Umbilical cord (tissue), 2 donors: ENCODE data around the gene HCAR2. TPM values are rescaled to one million over a fixed set of nuclear protein-coding genes. Genes with fewer than 3 reads are reported as not detected.
"Not testable (repeated sequence)": the region's sequence is repeated elsewhere in the genome, so short reads cannot be mapped to it uniquely, and the experiment has no call there.

Source experiments
- DNase-seq: peaks from one replicate; pipeline ENCODE4 v3.0.0-alpha.2; 2015; ENCODE audit warnings: low spot score
- total RNA-seq: library from RNA; depleted of rRNA; stranded (reverse); fragments of >200 nt; gene quantifications from one replicate; pipeline ENCODE4 v1.2.3, GENCODE V29; 2014; ENCODE audit warnings: low replicate concordance; ENCODE audit not compliant: insufficient read depth

HCAR2 gene
- total RNA-seq, 1 donor from 2014 or later = 7.2 TPM

DNA sequence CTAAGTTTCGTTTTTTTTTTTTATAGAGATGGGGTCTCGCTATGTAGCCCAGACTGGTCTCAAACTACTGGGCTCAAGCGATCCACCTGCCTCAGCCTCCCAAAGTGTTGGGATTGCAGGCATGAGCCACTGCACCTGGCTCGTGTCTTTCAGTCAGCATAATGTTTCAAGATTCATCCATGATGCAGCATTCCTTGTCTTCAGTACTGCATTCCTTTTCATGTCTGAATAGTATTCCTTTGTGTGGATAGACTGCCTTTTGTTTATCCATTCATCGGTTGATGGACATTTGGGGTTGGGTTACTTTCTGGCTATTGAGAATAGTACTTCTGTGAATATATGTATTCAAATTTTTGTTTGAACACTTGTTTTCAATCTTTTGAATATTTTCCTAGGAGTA is 37.4 kb downstream of the HCAR2 start:
- DNase-seq = no peak

DNA sequence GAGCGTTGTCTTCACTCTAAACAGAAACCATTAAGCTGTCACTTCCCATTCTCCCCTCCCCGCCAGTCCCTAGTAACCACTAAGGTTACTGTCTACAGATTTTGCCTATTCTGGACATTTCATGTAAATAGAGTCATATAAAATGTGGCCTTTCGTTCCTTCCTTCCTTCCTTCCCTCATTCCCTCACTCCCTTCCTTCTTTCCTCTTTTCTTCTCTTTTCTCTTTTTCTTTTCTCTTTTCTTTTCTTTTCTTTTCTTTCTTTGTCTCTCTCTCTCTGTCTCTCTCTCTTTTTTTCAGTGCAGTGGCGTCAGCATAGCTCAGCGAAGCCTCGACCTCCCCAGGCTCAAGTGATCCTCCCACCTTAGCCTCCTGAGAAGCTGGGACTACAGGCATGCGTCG is 37.8 kb downstream of the HCAR2 start:
- DNase-seq = no peak

DNA sequence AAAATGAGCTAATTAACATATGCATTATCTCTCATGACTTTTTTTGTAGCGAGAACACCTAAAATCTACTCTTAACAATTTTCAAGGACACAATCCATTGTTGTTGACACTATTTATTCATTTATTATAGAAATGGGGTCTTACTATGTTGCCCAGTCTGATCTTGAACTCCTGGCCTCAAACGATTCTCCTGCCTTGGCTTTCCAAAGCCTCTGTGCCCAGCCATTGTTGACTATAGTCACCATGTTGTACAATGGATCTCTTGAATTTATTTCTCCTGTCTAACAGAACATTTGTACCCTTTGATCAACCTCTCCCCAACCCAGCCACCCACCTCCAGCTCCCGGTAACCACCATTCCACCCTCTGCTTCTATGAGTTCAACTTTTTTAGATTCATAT is 41.2 kb downstream of the HCAR2 start:
- no peak for DNase-seq

DNA sequence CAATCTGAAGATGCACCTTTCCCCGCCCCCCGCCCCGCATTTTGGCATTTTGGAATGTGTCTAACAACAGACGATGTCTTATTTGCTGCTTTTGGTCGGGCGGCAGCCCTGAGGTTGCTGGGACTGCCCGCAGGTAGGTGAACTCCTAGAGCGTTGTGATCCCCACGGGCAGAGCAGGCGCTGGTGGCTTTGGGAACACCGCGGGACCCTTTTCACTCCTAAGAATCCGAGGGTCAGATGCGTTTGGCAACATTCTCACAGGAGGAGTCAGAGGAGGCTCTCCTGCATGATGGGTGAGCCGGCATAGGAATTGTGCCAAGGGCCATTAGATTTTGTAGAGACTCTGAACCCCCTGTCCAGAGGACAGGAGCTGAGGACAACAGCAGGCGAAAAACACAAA is 41.9 kb downstream of the HCAR2 start:
- DNase-seq = no peak

DNA sequence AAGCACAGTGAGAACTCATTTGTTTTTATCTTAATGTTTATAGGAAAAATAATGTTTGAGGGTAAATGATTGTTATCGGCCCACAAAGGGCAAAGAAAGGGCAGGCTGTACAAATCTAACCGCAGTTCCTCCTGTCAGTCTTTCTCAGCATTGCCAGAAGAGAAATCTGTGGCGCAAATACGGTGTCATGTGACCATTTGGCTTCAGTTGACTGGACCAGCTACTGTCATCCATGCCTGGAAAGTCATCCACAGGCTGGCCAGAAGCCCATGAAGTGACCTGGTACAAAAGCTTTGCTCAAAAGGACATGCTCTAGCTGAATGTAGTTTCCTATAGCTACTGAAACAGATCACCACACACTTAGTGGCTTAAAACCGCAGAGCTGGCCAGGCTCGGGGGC is 43.6 kb downstream of the HCAR2 start:
- no peak for DNase-seq

- no peak for DNase-seq
These were observed 46.9 kb downstream of the HCAR2 start for GRCh38 chr12:122656298-122656697.

- DNase-seq = not testable (repeated sequence)
These were observed 49.9 kb downstream of the HCAR2 start for GRCh38 chr12:122653291-122653690.

DNA sequence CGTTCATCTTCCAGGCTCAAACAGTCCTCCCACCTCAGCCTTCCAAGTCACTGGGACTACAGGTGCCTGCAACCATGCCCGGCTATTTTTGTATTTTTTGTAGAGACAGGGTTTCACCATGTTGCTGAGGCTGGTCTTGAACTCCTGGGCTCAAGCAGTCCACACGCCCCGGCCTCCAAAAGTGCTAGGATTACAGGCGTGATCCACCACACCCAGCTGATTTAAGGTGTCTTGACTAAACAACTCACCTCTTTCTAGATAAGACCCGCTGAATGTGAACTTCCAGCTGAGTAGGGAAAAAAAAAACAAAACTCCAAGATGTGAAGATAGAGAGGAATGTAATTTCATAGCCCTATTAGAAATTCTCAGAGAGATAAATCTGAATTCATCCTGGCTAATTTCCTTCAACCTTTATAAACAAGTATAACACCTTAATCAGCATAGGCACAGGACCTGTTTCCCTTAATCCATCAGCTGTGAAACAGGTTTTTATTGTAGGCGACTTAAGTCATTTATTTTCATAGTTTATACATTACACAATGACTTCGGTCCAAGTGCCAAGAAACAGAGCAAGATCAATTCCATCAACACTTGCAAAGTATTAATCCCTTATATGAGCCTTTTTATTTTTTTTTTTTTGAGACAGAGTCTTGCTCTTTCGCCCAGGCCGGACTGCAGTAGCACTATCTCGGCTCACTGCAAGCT is 51.5 kb downstream of the HCAR2 start:
- DNase-seq = no peak

Other genes starting within 250 kb of the HCAR2 start
- gene ZCCHC8, start 202.4 kb downstream of the HCAR2 start, total RNA-seq = 51.5 TPM
- gene RSRC2, start 176.4 kb downstream of the HCAR2 start, total RNA-seq = 95.3 TPM
- gene KNTC1, start 176.1 kb downstream of the HCAR2 start, total RNA-seq = 10.8 TPM
- gene HCAR3, start 13.5 kb upstream of the HCAR2 start, total RNA-seq = 0.96 TPM
- 3.4 TPM for gene HCAR1, start 27.5 kb upstream of the HCAR2 start, total RNA-seq
- 37.1 TPM for gene DENR, start 49.5 kb upstream of the HCAR2 start, total RNA-seq
- gene CCDC62, start 71.2 kb upstream of the HCAR2 start, total RNA-seq = 3.4 TPM
- gene HIP1R, start 132.1 kb upstream of the HCAR2 start, total RNA-seq = 12.0 TPM
- gene VPS37B, start 192.8 kb upstream of the HCAR2 start, total RNA-seq = 25.3 TPM